ENCODE measurements around the gene ACSF3.
A peak's percentile ranks its signal among the peaks of the same experiment; 100 is the strongest.

Gene ACSF3

GRCh38 chr16:89194340-89195311, 101.0 kb downstream of the ACSF3 start:
- no peak for DNase-seq

GRCh38 chr16:89195521-89196171, 102.0 kb downstream of the ACSF3 start:
- no peak for DNase-seq

DNA sequence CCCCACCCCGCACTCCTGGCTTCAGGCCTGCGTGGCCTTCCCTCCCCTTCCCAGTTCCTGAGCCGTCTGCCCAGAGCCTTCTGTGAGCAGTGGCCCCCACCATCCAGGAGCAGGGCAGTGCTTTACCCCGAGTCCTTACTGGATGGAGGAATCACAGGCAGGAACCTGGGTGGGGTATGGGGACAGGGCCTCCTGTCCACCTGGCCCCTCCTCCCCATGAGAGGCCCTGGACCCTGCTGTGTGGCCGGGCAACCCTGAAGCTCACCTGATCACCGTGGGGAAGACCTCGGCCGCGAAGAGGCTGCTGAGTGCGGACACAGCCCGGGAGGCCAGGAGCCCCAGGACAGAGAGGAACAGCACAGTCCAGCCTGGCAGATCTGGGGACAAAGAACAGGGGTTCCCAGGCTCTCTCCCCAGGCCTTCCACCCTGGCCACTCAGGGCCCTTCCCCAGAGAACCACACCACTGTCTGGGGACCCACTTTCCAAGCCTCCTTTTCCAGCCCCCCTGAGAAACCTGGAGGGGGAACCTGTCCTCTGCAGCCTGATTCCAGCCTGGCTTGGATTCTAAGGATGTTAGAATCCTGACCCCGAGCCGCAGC, 103.5 kb downstream of the ACSF3 start:
- no peak for DNase-seq

DNA sequence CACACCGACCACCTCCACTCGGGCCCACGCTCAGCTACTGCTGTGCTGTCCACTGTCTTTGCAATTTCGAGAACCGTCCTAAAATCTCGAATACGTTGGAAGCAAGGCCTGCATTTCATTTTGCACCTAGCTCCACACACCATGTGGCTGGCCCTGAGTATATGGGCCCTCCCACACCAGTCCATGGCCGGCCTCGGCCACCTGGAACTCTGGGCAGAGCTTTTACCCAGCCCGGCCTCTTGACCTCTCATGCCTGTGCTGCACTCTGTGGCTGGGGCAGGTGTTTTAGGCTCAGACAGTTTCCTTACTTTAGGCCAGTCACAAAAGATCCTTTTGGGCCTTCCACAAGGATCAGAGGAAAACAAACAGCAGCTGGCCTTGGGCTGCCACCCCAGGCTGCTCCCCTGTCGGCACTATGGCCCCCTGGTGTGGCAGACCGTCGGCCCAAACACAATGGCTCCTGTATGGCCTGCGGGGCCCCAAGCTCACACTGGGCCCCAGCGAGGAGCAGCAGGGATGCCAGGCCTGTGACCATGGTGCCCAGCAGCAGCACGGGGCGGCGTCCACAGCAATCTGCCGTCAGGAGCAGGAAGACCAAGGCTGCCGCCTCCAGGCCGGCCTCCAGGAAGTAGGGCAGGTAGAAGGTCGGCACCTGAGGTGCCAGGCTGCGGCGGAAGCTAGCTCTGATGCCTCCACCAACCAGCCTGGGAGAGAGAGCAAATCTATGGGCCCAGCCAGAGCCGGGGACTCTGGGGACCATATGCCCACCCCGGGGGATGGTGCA, 104.2 kb downstream of the ACSF3 start:
- DNase-seq, result no peak

GRCh38 chr16:89198417-89199240, 105.0 kb downstream of the ACSF3 start:
- no peak for DNase-seq

- no peak for DNase-seq
These were observed 105.8 kb downstream of the ACSF3 start for GRCh38 chr16:89199241-89200123.

DNA sequence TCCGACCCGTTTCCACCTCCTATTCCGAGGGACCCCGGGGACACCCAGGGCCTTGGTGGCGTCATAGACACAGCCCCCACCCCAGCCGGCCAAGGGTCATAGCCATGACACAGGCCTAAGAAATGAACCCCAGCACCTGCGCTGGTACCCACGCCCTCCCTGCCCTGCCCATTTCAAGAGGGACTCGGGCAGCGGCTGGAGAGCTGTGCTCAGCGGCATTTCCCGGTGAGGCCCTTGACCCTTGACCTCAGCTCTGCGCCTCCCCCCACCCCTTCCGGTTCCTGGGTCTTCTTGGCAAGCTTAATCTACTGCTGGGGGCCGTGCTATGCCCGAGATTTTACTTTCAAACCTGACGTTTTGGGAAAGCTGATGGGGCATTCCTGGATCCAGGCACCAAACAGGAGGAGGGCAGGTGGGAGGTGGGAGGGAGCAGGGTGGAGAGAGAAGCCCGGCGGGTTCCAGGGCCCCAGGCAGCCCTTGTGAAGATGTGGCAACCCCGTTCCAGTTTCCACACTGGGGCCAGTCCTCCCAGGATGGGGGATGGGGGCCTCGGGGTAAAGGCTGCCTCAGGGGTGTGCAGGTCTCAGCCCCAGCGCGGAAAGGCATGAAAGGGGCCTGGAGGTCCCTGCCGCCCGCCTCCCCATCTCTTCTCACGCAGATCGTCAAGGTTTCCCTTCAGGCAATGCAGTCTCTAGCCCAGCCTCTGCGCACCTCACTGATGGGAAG, 106.6 kb downstream of the ACSF3 start, which contains the start of gene SLC22A31:
Gene SLC22A31, minus strand, starts transcription at position 414 of the 726 bp plus-strand sequence. Its CDS starts 36 bp downstream, at position 378.
- DNase-seq, result peak; percentile 26

- no peak for DNase-seq
These were observed 107.3 kb downstream of the ACSF3 start for GRCh38 chr16:89200850-89201411.

- peak; percentile 87 for DNase-seq
These were observed 108.1 kb downstream of the ACSF3 start for GRCh38 chr16:89201439-89202377.

DNA sequence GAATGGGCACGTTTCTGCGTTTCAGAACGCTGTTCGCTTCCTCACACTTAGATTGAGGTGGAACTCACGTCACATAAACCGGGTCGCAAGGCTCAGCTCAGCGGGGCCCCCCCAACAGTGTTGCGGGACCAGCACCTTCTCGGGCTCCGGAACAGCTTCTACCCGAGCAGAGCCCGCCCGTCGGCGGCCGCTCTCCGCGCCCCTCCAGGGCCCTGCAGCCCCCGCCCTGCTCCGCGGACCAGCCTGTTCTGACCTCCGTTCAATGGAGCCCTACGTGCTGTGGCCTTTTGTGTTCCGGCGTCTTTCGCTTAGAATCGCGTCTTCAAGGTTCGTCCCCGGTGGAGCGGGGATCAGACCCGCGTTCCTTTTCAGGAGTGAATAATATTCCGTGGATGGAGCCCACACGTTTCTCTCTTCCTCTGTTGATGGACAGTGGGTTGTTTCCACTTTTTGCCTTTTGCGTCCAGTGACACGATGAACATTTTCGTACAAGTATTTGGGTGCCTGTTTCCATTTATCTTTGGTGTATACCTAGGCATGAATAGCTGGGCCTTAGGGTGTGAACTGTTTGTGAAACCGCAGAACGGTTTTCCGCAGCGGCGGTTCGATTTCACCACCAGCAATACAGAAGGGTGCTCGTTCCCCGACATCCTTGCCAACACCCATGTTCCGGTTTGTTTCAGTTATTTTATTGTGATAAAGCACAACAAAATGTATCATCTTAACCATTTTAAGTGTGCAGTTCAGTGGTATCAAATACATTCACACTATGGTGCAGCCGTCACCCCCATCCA, 109.0 kb downstream of the ACSF3 start:
- no peak for DNase-seq

All from stimulated activated CD4-positive, alpha-beta T cell treated with anti-CD3 and anti-CD28 coated beads, Interleukin-15, amount 100 ng/mL, for 24 hours (primary cell).